WTC11 (cell line): ENCODE data around the gene PFKFB4. TPM values are rescaled to one million over a fixed set of nuclear protein-coding genes. Genes with fewer than 3 reads are reported as not detected.

Experiments used
- ATAC-seq: fragments of 200-7000 bp; cut with Tn5 transposase; 2 replicates; pipeline ENCODE4 v1.10.0; 2021; ENCODE audit warnings: mild to moderate bottlenecking, moderate library complexity
- CTCF ChIA-PET: fragments of 300-600 bp; sonication (Branson Sonifier 250); formaldehyde crosslinking; loops from one replicate; lab custom pipeline; 2021; ENCODE audit warnings: antibody characterized with exemption; lab: Charles Lee
- POLR2A ChIA-PET: fragments of 350-600 bp; sonication (Branson Sonifier 250); formaldehyde crosslinking; loops from one replicate; lab custom pipeline; 2021; ENCODE audit warnings: antibody characterized with exemption; lab: Charles Lee
- DNase-seq: peaks from one replicate; pipeline ENCODE4 v3.0.0; 2021; ENCODE audit warnings: low spot score
- H3K27ac Mint-ChIP-seq: 2 replicates; pipeline ENCODE4 v1.8.0; 2021; ENCODE audit warnings: mixed read lengths
- H3K27me3 Mint-ChIP-seq: 2 replicates; pipeline ENCODE4 v1.8.0; 2021; ENCODE audit warnings: low read depth, mild to moderate bottlenecking, moderate library complexity, mixed read lengths
- H3K36me3 Mint-ChIP-seq: 2 replicates; pipeline ENCODE4 v1.8.0; 2021; ENCODE audit warnings: mixed read lengths
- H3K4me1 Mint-ChIP-seq: 2 replicates; pipeline ENCODE4 v1.8.0; 2022; ENCODE audit warnings: mixed read lengths
- H3K4me3 Mint-ChIP-seq: 2 replicates; pipeline ENCODE4 v1.8.0; 2021; ENCODE audit warnings: mild to moderate bottlenecking, moderate library complexity, mixed read lengths
- H3K9me3 Mint-ChIP-seq: 2 replicates; pipeline ENCODE4 v1.8.0; 2021; ENCODE audit warnings: mixed read lengths
- ATF3 ChIP-seq: sonication (generic); formaldehyde crosslinking; conservative IDR thresholded peaks from 2 replicates; pipeline ENCODE4 v1.8.1; 2022; ENCODE audit warnings: mild to moderate bottlenecking, missing genetic modification reagents
- CDX4 ChIP-seq: fragments of 250-450 bp; sonication (Bioruptor Pico); IDR thresholded peaks from 2 replicates; pipeline ENCODE4 v1.9.0; 2021; ENCODE audit warnings: moderate library complexity, mild to moderate bottlenecking, inconsistent platforms, borderline replicate concordance
- E2F4 ChIP-seq: sonication (generic); formaldehyde crosslinking; IDR thresholded peaks from 2 replicates; pipeline ENCODE4 v1.8.1; 2022; ENCODE audit warnings: low read depth, mild to moderate bottlenecking, moderate library complexity, missing genetic modification reagents, borderline replicate concordance
- ELF4 ChIP-seq: sonication (generic); formaldehyde crosslinking; IDR thresholded peaks from 2 replicates; pipeline ENCODE4 v1.8.1; 2022; ENCODE audit warnings: low read depth, mild to moderate bottlenecking, moderate library complexity, missing genetic modification reagents
- EMX1 ChIP-seq: fragments of 250-450 bp; sonication (Bioruptor Pico); IDR thresholded peaks from 2 replicates; pipeline ENCODE4 v1.8.0; 2021; ENCODE audit warnings: mild to moderate bottlenecking
- JUN ChIP-seq: sonication (generic); formaldehyde crosslinking; IDR thresholded peaks from 2 replicates; pipeline ENCODE4 v1.8.0; 2023; ENCODE audit warnings: mild to moderate bottlenecking, missing genetic modification reagents
- MXD4 ChIP-seq: fragments of 250-450 bp; sonication (Bioruptor Pico); IDR thresholded peaks from 2 replicates; pipeline ENCODE4 v1.8.0; 2021; ENCODE audit warnings: mild to moderate bottlenecking, moderate library complexity, borderline replicate concordance
- NFATC4 ChIP-seq: fragments of 250-450 bp; sonication (Bioruptor Pico); IDR thresholded peaks from 2 replicates; pipeline ENCODE4 v1.9.0; 2021; ENCODE audit warnings: mild to moderate bottlenecking
- SMAD3 ChIP-seq: sonication (generic); formaldehyde crosslinking; IDR thresholded peaks from 2 replicates; pipeline ENCODE4 v1.8.0; 2022; ENCODE audit warnings: missing genetic modification reagents, mild to moderate bottlenecking, borderline replicate concordance
- SP1 ChIP-seq: sonication (generic); formaldehyde crosslinking; conservative IDR thresholded peaks from 2 replicates; pipeline ENCODE4 v1.8.1; 2022; ENCODE audit warnings: missing genetic modification reagents
- ZNF219 ChIP-seq: sonication (generic); formaldehyde crosslinking; IDR thresholded peaks from 2 replicates; pipeline ENCODE4 v1.8.0; 2023; ENCODE audit warnings: missing genetic modification reagents, mild to moderate bottlenecking, borderline replicate concordance
- ZNF317 ChIP-seq: sonication (generic); formaldehyde crosslinking; IDR thresholded peaks from 2 replicates; pipeline ENCODE4 v1.8.1; 2023; ENCODE audit warnings: low read depth, mild to moderate bottlenecking, moderate library complexity, missing genetic modification reagents, borderline replicate concordance
- total RNA-seq: library from RNA; stranded (reverse); gene quantifications from 3 replicates; pipeline ENCODE4 v1.2.3, GENCODE V29; 2021
- TF ChIP-seq, protein P1 (sequence below): fragments of 250-450 bp; sonication (Bioruptor Pico); IDR thresholded peaks from 2 replicates; pipeline ENCODE4 v1.9.0; 2021; ENCODE audit warnings: mild to moderate bottlenecking
- TF ChIP-seq, protein P2 (sequence below): fragments of 250-450 bp; sonication (Bioruptor Pico); IDR thresholded peaks from 2 replicates; pipeline ENCODE4 v1.8.0; 2021; ENCODE audit warnings: mild to moderate bottlenecking
- TF ChIP-seq, protein P3 (sequence below): sonication (generic); formaldehyde crosslinking; IDR thresholded peaks from 2 replicates; pipeline ENCODE4 v1.8.1; 2023; ENCODE audit warnings: mild to moderate bottlenecking, missing genetic modification reagents
- TF ChIP-seq, protein P4 (sequence below): sonication (generic); formaldehyde crosslinking; IDR thresholded peaks from 2 replicates; pipeline ENCODE4 v1.8.1; 2022; ENCODE audit warnings: low read depth, missing genetic modification reagents, borderline replicate concordance

Gene PFKFB4
- total RNA-seq, 1 experiment from 2014 or later: 18.0 TPM

- TF ChIP-seq, protein P1, sequence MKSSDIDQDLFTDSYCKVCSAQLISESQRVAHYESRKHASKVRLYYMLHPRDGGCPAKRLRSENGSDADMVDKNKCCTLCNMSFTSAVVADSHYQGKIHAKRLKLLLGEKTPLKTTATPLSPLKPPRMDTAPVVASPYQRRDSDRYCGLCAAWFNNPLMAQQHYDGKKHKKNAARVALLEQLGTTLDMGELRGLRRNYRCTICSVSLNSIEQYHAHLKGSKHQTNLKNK: no peak
- TF ChIP-seq JUN: no peak
- no peak for TF ChIP-seq ZNF317
- TF ChIP-seq, protein P2, sequence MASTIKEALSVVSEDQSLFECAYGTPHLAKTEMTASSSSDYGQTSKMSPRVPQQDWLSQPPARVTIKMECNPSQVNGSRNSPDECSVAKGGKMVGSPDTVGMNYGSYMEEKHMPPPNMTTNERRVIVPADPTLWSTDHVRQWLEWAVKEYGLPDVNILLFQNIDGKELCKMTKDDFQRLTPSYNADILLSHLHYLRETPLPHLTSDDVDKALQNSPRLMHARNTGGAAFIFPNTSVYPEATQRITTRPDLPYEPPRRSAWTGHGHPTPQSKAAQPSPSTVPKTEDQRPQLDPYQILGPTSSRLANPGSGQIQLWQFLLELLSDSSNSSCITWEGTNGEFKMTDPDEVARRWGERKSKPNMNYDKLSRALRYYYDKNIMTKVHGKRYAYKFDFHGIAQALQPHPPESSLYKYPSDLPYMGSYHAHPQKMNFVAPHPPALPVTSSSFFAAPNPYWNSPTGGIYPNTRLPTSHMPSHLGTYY (CRISPR knock-in tag): no peak
- no peak for TF ChIP-seq SMAD3
- TF ChIP-seq E2F4 (CRISPR knock-in tag): no peak
- TF ChIP-seq CDX4 (CRISPR knock-in tag): no peak
- no peak for TF ChIP-seq ATF3 (CRISPR knock-in tag)
- TF ChIP-seq ZNF219 (CRISPR knock-in tag): no peak
- no peak for TF ChIP-seq EMX1 (CRISPR knock-in tag)
- TF ChIP-seq SP1 (CRISPR knock-in tag): no peak
- TF ChIP-seq, protein P3, sequence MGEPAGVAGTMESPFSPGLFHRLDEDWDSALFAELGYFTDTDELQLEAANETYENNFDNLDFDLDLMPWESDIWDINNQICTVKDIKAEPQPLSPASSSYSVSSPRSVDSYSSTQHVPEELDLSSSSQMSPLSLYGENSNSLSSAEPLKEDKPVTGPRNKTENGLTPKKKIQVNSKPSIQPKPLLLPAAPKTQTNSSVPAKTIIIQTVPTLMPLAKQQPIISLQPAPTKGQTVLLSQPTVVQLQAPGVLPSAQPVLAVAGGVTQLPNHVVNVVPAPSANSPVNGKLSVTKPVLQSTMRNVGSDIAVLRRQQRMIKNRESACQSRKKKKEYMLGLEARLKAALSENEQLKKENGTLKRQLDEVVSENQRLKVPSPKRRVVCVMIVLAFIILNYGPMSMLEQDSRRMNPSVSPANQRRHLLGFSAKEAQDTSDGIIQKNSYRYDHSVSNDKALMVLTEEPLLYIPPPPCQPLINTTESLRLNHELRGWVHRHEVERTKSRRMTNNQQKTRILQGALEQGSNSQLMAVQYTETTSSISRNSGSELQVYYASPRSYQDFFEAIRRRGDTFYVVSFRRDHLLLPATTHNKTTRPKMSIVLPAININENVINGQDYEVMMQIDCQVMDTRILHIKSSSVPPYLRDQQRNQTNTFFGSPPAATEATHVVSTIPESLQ (CRISPR knock-in tag): no peak
- TF ChIP-seq, protein P4, sequence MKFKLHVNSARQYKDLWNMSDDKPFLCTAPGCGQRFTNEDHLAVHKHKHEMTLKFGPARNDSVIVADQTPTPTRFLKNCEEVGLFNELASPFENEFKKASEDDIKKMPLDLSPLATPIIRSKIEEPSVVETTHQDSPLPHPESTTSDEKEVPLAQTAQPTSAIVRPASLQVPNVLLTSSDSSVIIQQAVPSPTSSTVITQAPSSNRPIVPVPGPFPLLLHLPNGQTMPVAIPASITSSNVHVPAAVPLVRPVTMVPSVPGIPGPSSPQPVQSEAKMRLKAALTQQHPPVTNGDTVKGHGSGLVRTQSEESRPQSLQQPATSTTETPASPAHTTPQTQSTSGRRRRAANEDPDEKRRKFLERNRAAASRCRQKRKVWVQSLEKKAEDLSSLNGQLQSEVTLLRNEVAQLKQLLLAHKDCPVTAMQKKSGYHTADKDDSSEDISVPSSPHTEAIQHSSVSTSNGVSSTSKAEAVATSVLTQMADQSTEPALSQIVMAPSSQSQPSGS (CRISPR knock-in tag): no peak
- no peak for TF ChIP-seq NFATC4
- TF ChIP-seq MXD4 (CRISPR knock-in tag): no peak
- TF ChIP-seq ELF4 (CRISPR knock-in tag): no peak
- DNase-seq: no peak
- H3K4me3 Mint-ChIP-seq: peak overlapping the region; percentile 82
Measured at GRCh38 chr3:48505146-48505545, 51.5 kb downstream of the PFKFB4 start.

More at GRCh38 chr3:48505146-48505545, 51.5 kb downstream of the PFKFB4 start:
- Mint-ChIP-seq H3K36me3 (peaks cover 1% of the 10 kb centered on the region), H3K4me1 (peaks cover 44% of the 10 kb centered on the region), H3K27ac (no peak overlapping the region), H3K27me3 (no peaks in the 10 kb centered on the region; the same call in none of the 2 replicates), H3K9me3 (no peaks in the 10 kb centered on the region)
- ChIA-PET CTCF (interaction anchor here (0.9 to 9.1 kb wide), 5 partner anchors 31 to 131 kb away, joined by 3 to 168 read pairs (median 5); partner anchors contain the start of gene SLC26A6), POLR2A (interaction anchor here (0.5 to 2.8 kb wide), 2 partner anchors 28 to 31 kb away, joined by 4 to 21 read pairs; no protein-coding TSS in a partner anchor)
- ATAC-seq: no peak
